ENCODE data around the gene SLC6A7. TPM values are rescaled to one million over a fixed set of nuclear protein-coding genes. Genes with fewer than 3 reads are reported as not detected.

Gene SLC6A7
- total RNA-seq, 2 donors from 2014 or later = not detected

DNA sequence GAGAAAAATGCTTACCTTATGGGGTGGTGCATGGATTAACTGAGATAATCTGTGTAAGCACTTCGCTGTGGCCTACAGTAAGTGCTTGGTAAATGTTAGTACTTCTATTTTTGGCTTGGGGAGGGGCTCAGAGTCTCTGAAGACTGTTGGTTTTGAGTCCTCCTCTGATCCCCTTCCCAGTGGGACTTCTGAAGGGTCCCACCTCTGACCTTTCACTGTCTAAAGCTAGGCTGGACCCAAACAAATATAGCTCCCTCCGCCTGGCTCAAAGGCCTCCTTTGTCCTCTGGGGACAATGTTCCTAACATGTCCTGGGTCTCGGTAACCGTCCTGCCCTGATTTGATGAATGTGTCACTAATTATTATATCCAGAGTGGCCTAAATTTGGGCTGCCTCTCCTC lies 64.9 kb downstream of the SLC6A7 start:
- H3K27ac Mint-ChIP-seq = no peak overlapping the region

DNA sequence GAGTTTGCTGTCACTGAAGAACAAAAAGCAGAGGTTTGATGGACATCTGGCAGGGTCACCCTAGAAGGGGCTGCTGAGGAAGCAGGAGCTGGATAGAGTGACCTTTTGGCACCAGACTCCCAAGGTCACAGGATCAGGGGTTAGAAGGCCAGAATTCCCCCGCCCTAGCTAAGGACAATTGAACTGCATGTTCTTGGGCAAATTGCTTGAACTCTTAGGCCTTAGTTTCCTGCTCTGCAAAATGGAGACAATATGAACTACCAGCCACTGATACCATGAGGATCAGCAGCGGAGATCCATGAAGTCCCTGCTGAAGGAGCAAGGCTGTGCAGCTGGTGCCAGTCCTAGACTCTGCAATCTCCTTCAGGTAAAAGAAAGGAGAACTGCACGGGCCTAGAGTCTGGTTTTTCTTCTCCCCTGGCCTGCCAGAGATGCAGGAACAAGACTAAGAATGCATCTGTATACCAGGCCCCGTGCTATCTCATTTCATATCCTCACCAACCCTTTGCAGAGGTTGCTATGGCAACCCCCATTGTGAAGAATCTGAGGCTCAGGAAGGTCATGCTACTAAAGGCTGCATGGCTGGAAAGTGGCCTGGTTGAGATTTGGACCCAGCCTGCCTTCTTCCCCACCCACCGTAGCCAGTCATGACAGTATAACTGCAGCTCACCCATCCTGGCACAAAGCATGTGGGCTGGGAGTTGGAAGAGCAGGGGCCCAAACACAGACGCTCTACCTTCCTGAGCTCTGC lies 66.0 kb downstream of the SLC6A7 start:
- Mint-ChIP-seq H3K4me1 (peaks cover 11% of the 10 kb centered on the region), H3K27me3 (ENCODE audit: insufficient read depth) (no peaks in the 10 kb centered on the region), H3K27ac (no peak overlapping the region), H3K36me3 (ENCODE audit: low read depth) (no peaks in the 10 kb centered on the region), H3K4me3 (no peak overlapping the region), H3K9me3 (no peaks in the 10 kb centered on the region)
- H3K27ac ChIP-seq (ENCODE audit: low read depth, low read length) = no peak overlapping the region
- no peaks in the 10 kb centered on the region for H3K27me3 ChIP-seq (ENCODE audit: control insufficient read depth, insufficient read depth, low read length, poor library complexity, severe bottlenecking)
- no peak overlapping the region for H3K4me3 ChIP-seq (ENCODE audit: low read length)
- TF ChIP-seq, protein P1, sequence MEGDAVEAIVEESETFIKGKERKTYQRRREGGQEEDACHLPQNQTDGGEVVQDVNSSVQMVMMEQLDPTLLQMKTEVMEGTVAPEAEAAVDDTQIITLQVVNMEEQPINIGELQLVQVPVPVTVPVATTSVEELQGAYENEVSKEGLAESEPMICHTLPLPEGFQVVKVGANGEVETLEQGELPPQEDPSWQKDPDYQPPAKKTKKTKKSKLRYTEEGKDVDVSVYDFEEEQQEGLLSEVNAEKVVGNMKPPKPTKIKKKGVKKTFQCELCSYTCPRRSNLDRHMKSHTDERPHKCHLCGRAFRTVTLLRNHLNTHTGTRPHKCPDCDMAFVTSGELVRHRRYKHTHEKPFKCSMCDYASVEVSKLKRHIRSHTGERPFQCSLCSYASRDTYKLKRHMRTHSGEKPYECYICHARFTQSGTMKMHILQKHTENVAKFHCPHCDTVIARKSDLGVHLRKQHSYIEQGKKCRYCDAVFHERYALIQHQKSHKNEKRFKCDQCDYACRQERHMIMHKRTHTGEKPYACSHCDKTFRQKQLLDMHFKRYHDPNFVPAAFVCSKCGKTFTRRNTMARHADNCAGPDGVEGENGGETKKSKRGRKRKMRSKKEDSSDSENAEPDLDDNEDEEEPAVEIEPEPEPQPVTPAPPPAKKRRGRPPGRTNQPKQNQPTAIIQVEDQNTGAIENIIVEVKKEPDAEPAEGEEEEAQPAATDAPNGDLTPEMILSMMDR (conservative IDR thresholded peaks at IDR 0.05) = no peak
- H3K36me3 ChIP-seq (ENCODE audit: control insufficient read depth, insufficient read depth, low read length) = no peaks in the 10 kb centered on the region
- DNase-seq = no peak
- no peak overlapping the region for H3K9ac ChIP-seq (ENCODE audit: extremely low read depth, low read length, poor library complexity, severe bottlenecking)
- WGBS, 2 experiments (ENCODE audit: insufficient coverage in 1 of 2, insufficient read length in 1 of 2) = 87 to 93% methylated on average over 3 to 6 of the region's 6 CpGs
- peaks cover 16% of the 10 kb centered on the region for H3K4me1 ChIP-seq (ENCODE audit: control insufficient read depth, insufficient read depth, low read length)
- no peaks in the 10 kb centered on the region for H3K9me3 ChIP-seq (ENCODE audit: control insufficient read depth, low read length)

More for the DNA sequence above, 64.9 kb downstream of the SLC6A7 start:
- no peaks in the 10 kb centered on the region for H3K9me3 Mint-ChIP-seq
- peaks cover 11% of the 10 kb centered on the region for H3K4me1 Mint-ChIP-seq
- Histone ChIP-seq H3K27me3 (ENCODE audit: control insufficient read depth, insufficient read depth, low read length, poor library complexity, severe bottlenecking) (no peaks in the 10 kb centered on the region), H3K4me1 (ENCODE audit: control insufficient read depth, insufficient read depth, low read length) (peaks cover 16% of the 10 kb centered on the region), H3K9ac (ENCODE audit: extremely low read depth, low read length, poor library complexity, severe bottlenecking) (no peak overlapping the region), H3K9me3 (ENCODE audit: control insufficient read depth, low read length) (no peaks in the 10 kb centered on the region), H3K36me3 (ENCODE audit: control insufficient read depth, insufficient read depth, low read length) (no peaks in the 10 kb centered on the region), H3K27ac (ENCODE audit: low read depth, low read length) (peak overlapping the region; percentile 71), H3K4me3 (ENCODE audit: low read length) (no peak overlapping the region)
- DNase-seq = no peak
- TF ChIP-seq, protein P1 (conservative IDR thresholded peaks at IDR 0.05) = no peak
- H3K4me3 Mint-ChIP-seq = no peak overlapping the region
- WGBS, 2 experiments (ENCODE audit: insufficient coverage in 1 of 2, insufficient read length in 1 of 2) = 78 to 85% methylated on average over 3 to 4 of the region's 4 CpGs
- H3K36me3 Mint-ChIP-seq (ENCODE audit: low read depth) = no peaks in the 10 kb centered on the region
- H3K27me3 Mint-ChIP-seq (ENCODE audit: insufficient read depth) = peaks cover 2% of the 10 kb centered on the region

DNA sequence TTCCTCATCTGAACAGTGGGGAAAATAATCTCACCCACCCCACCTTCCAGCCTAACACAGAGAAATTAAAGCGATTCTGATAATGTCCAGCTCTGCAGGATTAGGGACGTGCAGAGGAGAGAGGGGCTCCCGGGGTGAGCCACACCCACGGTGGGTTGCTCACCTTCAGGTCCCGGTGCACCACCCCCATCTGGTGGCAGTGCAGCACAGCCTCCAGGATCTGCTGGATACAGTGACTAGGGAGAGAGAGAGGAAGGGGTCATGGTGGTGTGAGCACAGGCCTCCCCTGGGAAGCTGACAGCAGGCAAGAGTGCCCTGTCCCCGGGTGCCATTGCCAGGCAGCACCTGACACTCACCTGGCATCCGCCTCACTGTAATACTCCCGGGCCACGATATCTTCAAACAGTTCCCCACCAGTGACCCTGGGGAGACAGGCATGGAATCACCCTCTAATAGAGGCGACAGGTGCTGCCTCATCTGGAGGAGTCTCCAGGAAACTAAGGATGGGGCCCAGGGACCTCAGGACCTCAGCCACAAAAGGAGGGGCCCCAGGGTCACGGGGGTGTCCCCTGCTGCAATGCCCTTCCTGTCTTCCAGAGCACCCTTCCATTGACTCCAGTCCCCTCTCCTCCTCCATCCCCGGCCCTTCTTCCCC lies 66.7 kb downstream of the SLC6A7 start:
- TF ChIP-seq, protein P1 (conservative IDR thresholded peaks at IDR 0.05) = peak; percentile 78
- H3K4me3 Mint-ChIP-seq = no peak overlapping the region
- no peaks in the 10 kb centered on the region for H3K9me3 ChIP-seq (ENCODE audit: control insufficient read depth, low read length)
- no peaks in the 10 kb centered on the region for H3K9me3 Mint-ChIP-seq
- H3K36me3 Mint-ChIP-seq (ENCODE audit: low read depth) = no peaks in the 10 kb centered on the region
- H3K9ac ChIP-seq (ENCODE audit: extremely low read depth, low read length, poor library complexity, severe bottlenecking) = no peak overlapping the region
- H3K36me3 ChIP-seq (ENCODE audit: control insufficient read depth, insufficient read depth, low read length) = no peaks in the 10 kb centered on the region
- H3K27ac Mint-ChIP-seq = no peak overlapping the region
- DNase-seq = peak; percentile 83
- H3K4me1 Mint-ChIP-seq = peaks cover 11% of the 10 kb centered on the region
- no peak overlapping the region for H3K4me3 ChIP-seq (ENCODE audit: low read length)
- H3K27me3 Mint-ChIP-seq (ENCODE audit: insufficient read depth) = peaks cover 2% of the 10 kb centered on the region
- no peak overlapping the region for H3K27ac ChIP-seq (ENCODE audit: low read depth, low read length)
- no peaks in the 10 kb centered on the region for H3K27me3 ChIP-seq (ENCODE audit: control insufficient read depth, insufficient read depth, low read length, poor library complexity, severe bottlenecking)
- peaks cover 14% of the 10 kb centered on the region for H3K4me1 ChIP-seq (ENCODE audit: control insufficient read depth, insufficient read depth, low read length)
- 70 to 73% methylated on average over 6 to 12 of the region's 12 CpGs for WGBS, 2 experiments (ENCODE audit: insufficient coverage in 1 of 2, insufficient read length in 1 of 2)

All from endodermal cell (in vitro differentiated cells).